GM19043 (cell line): ENCODE data around the gene IGLL5.

ENCODE experiments used
- ATAC-seq: cut with Tn5 transposase; IDR thresholded peaks from one replicate; pipeline ENCODE4 v1.9.1; 2021; ENCODE audit warnings: low read depth; ENCODE audit not compliant: unreplicated experiment

Gene IGLL5

GRCh38 chr22:22887621-22888503 lies at the start of gene IGLL5:
Gene IGLL5, plus strand, starts transcription at chr22:22887816. Its CDS starts 238 bp downstream, at chr22:22888054.
- no peak for ATAC-seq

- ATAC-seq = no peak
Measured at GRCh38 chr22:22838148-22838786, 49.3 kb upstream of the IGLL5 start.

- no peak for ATAC-seq
Measured at GRCh38 chr22:22839570-22840314, 47.9 kb upstream of the IGLL5 start.

- ATAC-seq = no peak
Measured at GRCh38 chr22:22840780-22841179, 46.8 kb upstream of the IGLL5 start.

GRCh38 chr22:22841598-22841997 lies 46.0 kb upstream of the IGLL5 start:
- no peak for ATAC-seq

GRCh38 chr22:22842085-22842484 lies 45.5 kb upstream of the IGLL5 start:
- ATAC-seq = no peak

GRCh38 chr22:22843848-22844247 lies 43.8 kb upstream of the IGLL5 start:
- ATAC-seq = no peak

- ATAC-seq = no peak
Measured at GRCh38 chr22:22847241-22847640, 40.4 kb upstream of the IGLL5 start.

GRCh38 chr22:22848364-22848866 lies 39.2 kb upstream of the IGLL5 start:
- no peak for ATAC-seq

GRCh38 chr22:22849640-22850610 lies 37.7 kb upstream of the IGLL5 start:
- ATAC-seq = no peak

- no peak for ATAC-seq
Measured at GRCh38 chr22:22851969-22852368, 35.6 kb upstream of the IGLL5 start.

- ATAC-seq = no peak
Measured at GRCh38 chr22:22853713-22854112, 33.9 kb upstream of the IGLL5 start.

- no peak for ATAC-seq
Measured at GRCh38 chr22:22854466-22854865, 33.1 kb upstream of the IGLL5 start.

- ATAC-seq = no peak
Measured at GRCh38 chr22:22855085-22855484, 32.5 kb upstream of the IGLL5 start.

- ATAC-seq = no peak
Measured at GRCh38 chr22:22855617-22856308, 31.9 kb upstream of the IGLL5 start.

- no peak for ATAC-seq
Measured at GRCh38 chr22:22856364-22856763, 31.3 kb upstream of the IGLL5 start.

GRCh38 chr22:22856885-22857606 lies 30.6 kb upstream of the IGLL5 start:
- ATAC-seq = no peak
